Measurements from ENCODE around the gene TSPAN14.

Gene TSPAN14

DNA sequence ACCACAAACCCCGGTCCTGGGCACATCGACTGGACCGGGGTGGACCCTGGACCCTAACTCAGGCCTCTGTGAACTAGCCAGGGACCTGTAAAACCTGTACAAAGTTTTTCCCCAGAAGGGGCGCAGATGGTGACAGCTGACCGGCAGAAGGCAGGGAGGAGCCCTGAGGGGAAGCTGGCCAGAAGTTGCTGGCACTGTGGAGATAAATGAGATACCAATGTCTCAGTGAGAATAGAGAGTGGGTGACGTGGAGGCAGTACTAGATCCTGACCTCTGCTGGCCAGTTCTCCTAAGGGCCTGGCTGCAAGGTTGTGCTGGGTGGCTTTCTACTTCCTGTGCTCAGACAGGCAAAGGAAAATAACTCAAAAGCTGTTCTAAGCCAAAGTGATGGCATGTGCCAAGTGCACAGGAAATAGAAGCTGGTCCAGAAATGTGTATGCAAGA, 10.6 kb upstream of the TSPAN14 start:
- TF ChIP-seq, protein P1, sequence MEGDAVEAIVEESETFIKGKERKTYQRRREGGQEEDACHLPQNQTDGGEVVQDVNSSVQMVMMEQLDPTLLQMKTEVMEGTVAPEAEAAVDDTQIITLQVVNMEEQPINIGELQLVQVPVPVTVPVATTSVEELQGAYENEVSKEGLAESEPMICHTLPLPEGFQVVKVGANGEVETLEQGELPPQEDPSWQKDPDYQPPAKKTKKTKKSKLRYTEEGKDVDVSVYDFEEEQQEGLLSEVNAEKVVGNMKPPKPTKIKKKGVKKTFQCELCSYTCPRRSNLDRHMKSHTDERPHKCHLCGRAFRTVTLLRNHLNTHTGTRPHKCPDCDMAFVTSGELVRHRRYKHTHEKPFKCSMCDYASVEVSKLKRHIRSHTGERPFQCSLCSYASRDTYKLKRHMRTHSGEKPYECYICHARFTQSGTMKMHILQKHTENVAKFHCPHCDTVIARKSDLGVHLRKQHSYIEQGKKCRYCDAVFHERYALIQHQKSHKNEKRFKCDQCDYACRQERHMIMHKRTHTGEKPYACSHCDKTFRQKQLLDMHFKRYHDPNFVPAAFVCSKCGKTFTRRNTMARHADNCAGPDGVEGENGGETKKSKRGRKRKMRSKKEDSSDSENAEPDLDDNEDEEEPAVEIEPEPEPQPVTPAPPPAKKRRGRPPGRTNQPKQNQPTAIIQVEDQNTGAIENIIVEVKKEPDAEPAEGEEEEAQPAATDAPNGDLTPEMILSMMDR (IDR thresholded peaks at IDR 0.05; ENCODE audit: low read length) = peak; percentile 34; the same call in 1 of the 2 replicates
- no peak for TF ChIP-seq EZH2 (IDR thresholded peaks at IDR 0.05; ENCODE audit: borderline replicate concordance, low read length)
- no peaks in the 10 kb centered on the region for H3K27me3 ChIP-seq (ENCODE audit: insufficient read depth, low read length)
- no peaks in the 10 kb centered on the region for H3K4me1 ChIP-seq (ENCODE audit: insufficient read depth, low read length, severe bottlenecking)
- H3K9me2 ChIP-seq (ENCODE audit: low read depth, low read length) = no peaks in the 10 kb centered on the region
- no peaks in the 10 kb centered on the region for H3K9me3 ChIP-seq (ENCODE audit: low read length)
- no peaks in the 10 kb centered on the region for H3K36me3 ChIP-seq (ENCODE audit: insufficient read depth, low read length)
- H3K27ac ChIP-seq (ENCODE audit: low read depth, low read length, poor library complexity, severe bottlenecking) = no peak overlapping the region
- H3K9ac ChIP-seq (ENCODE audit: low read length) = no peak overlapping the region
- H4K20me1 ChIP-seq (ENCODE audit: insufficient read depth, low read length) = no peaks in the 10 kb centered on the region
- H3F3A ChIP-seq (ENCODE audit: insufficient read depth, low read length) = no peaks in the 10 kb centered on the region
- H2AFZ ChIP-seq (ENCODE audit: low read length) = no peak overlapping the region
- no peak overlapping the region for H3K4me3 ChIP-seq (ENCODE audit: low read depth, low read length, poor library complexity, severe bottlenecking)
- H3K79me2 ChIP-seq (ENCODE audit: insufficient read depth, low read length) = no peaks in the 10 kb centered on the region
- no peak overlapping the region for H3K4me2 ChIP-seq (ENCODE audit: low read length)

DNA sequence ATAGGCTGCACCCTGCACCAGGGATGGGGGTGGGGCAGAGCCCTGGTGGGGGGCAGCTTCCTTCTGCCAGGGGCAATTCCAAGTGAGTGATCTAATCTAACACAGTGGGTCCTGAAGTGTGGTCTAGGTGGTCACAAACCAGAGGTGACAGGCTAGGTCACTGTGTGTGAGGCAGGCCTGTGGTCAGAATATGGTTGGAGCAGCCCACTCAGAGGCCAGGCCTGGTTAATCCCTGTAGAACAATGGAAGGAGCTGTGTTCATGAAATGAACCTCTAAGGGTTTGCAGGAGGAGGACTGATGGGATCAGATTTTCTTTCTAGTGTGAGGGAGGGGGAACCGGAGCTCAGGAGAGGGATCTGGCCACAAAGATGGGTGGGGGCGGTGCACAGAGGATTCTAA, 10.0 kb upstream of the TSPAN14 start:
- Histone ChIP-seq H3K36me3 (ENCODE audit: insufficient read depth, low read length) (no peaks in the 10 kb centered on the region), H3K9ac (ENCODE audit: low read length) (no peak overlapping the region), H3K79me2 (ENCODE audit: insufficient read depth, low read length) (no peaks in the 10 kb centered on the region), H3F3A (ENCODE audit: insufficient read depth, low read length) (no peaks in the 10 kb centered on the region), H3K4me1 (ENCODE audit: insufficient read depth, low read length, severe bottlenecking) (no peaks in the 10 kb centered on the region), H3K27me3 (ENCODE audit: insufficient read depth, low read length) (no peaks in the 10 kb centered on the region), H3K4me3 (ENCODE audit: low read depth, low read length, poor library complexity, severe bottlenecking) (no peak overlapping the region), H3K9me2 (ENCODE audit: low read depth, low read length) (no peaks in the 10 kb centered on the region), H3K9me3 (ENCODE audit: low read length) (no peaks in the 10 kb centered on the region), H2AFZ (ENCODE audit: low read length) (no peak overlapping the region), H4K20me1 (ENCODE audit: insufficient read depth, low read length) (no peaks in the 10 kb centered on the region), H3K27ac (ENCODE audit: low read depth, low read length, poor library complexity, severe bottlenecking) (no peak overlapping the region), H3K4me2 (ENCODE audit: low read length) (no peak overlapping the region)
- no peak for TF ChIP-seq EZH2 (IDR thresholded peaks at IDR 0.05; ENCODE audit: borderline replicate concordance, low read length)
- TF ChIP-seq, protein P1 (IDR thresholded peaks at IDR 0.05; ENCODE audit: low read length) = no peak

DNA sequence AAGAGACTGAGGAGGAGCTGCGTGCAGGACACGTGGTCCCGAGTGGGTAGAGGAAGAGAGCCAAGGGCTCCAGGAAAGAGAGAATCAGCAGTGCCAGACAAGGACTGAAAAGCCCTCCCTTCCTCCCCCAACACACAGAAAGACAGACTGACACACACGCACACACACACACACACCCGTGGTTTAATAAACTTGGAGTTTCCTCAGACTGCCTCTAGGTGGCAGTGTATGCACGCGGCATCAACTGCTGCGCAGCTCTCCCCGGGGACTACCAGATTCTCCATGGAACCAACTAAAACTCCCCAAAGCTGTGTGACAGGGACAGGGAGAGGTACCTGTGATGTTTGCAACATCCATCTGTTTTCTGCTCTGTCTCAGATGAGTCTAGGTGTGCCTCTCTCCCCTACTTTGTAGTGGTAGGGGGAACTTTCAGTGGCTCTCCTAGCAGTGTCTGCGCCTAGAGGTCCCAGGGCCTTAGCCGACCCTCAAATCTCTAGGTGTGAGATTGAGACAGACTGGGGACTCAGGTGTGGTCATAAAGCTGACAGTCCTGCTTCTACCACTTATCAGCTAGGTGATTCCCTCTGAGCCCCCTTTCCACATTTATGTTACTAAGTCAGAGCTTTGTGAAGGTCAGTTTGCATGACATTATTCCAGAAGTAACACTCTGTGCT, 9.3 kb upstream of the TSPAN14 start:
- Histone ChIP-seq H3K4me1 (ENCODE audit: insufficient read depth, low read length, severe bottlenecking) (no peaks in the 10 kb centered on the region), H3K27me3 (ENCODE audit: insufficient read depth, low read length) (no peaks in the 10 kb centered on the region), H3K9ac (ENCODE audit: low read length) (no peak overlapping the region), H3K4me3 (ENCODE audit: low read depth, low read length, poor library complexity, severe bottlenecking) (no peak overlapping the region), H2AFZ (ENCODE audit: low read length) (no peak overlapping the region), H3K9me2 (ENCODE audit: low read depth, low read length) (no peaks in the 10 kb centered on the region), H3K36me3 (ENCODE audit: insufficient read depth, low read length) (no peaks in the 10 kb centered on the region), H3K79me2 (ENCODE audit: insufficient read depth, low read length) (no peaks in the 10 kb centered on the region), H3F3A (ENCODE audit: insufficient read depth, low read length) (no peaks in the 10 kb centered on the region), H4K20me1 (ENCODE audit: insufficient read depth, low read length) (no peaks in the 10 kb centered on the region), H3K4me2 (ENCODE audit: low read length) (no peak overlapping the region), H3K27ac (ENCODE audit: low read depth, low read length, poor library complexity, severe bottlenecking) (no peak overlapping the region), H3K9me3 (ENCODE audit: low read length) (no peaks in the 10 kb centered on the region)
- TF ChIP-seq, protein P1 (IDR thresholded peaks at IDR 0.05; ENCODE audit: low read length) = peak; percentile 85
- TF ChIP-seq EZH2 (IDR thresholded peaks at IDR 0.05; ENCODE audit: borderline replicate concordance, low read length) = no peak

Measured in OCI-LY1 (cell line).